ENCODE measurements around the gene AIFM2. TPM values are rescaled to one million over a fixed set of nuclear protein-coding genes. Genes with fewer than 3 reads are reported as not detected.
"Not testable (repeated sequence)": the region's sequence is repeated elsewhere in the genome, so short reads cannot be mapped to it uniquely, and the experiment has no call there.

The AIFM2 gene
- total RNA-seq: 10 to 100 TPM; 21.0 to 23.0 (median 22.7) TPM
- long read RNA-seq, donor 1, transcript AIFM2-204 (9 exons, 3,247 nt): minor isoform, 9 of 48 reads
- long read RNA-seq, donor 1, transcript AIFM2-201 (9 exons, 3,243 nt): major isoform, 15 of 48 reads
- long read RNA-seq, donor 1, partial matches to known transcripts: 4 of 48 reads
- long read RNA-seq, donor 1, other reads (novel, unspliced or antisense): 20 of 48 reads
- long read RNA-seq, donor 2, transcript AIFM2-201 (9 exons, 3,243 nt): major isoform, 11 of 28 reads
- long read RNA-seq, donor 2, transcript AIFM2-204 (9 exons, 3,247 nt): minor isoform, 9 of 28 reads
- long read RNA-seq, donor 2, partial matches to known transcripts: 5 of 28 reads
- long read RNA-seq, donor 2, other reads (novel, unspliced or antisense): 3 of 28 reads

DNA sequence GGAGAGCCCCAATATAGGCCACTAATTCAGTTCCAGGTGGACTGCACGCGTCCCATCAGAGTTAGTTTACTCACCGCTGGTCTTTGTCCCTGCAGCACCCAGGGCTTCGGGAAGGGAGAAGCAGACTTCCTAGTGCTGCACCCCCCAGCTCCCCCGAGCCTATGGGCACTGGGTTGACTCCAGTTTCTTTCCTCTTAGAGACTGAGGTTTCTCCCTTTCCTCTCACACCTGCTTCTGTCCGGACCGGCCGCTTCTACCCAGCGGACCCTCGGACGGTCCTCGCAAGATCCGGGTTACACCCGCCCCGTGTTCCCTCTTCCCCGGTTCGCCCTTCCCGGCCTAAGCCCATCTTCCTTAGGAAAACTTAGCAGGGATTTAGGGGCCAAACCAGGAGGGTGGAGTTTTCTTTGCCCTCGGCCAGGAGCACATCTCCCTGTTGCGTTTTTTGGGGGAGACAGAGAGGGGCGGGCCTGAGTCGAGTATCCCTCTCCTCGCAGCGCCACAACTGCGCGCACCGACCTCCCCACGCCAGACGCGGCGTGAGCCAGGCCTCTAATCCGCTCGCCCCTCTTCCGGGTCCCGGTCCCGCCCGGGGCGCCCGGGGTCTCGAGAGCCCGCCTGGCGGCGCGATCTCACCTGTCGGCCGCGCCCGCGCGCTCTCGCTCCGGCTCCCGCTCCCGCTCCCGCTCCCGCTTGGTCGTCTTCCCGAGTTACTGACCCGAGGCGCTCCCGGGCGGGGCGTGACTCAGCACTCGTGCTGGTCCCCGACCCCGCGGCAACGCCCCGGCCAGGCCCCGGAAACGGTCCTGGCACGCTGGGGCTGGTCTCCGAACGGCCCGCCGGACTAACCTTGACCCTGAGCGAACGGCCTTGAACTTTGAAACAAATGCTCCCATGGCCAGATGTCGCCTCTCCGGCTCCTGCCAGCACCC, at the start of gene AIFM2:
Gene AIFM2, minus strand, starts transcription at position 728 of the 932 bp plus-strand sequence. CDS start 8,741 bp downstream, outside the sequence.
- peak; percentile 91 for ATAC-seq
- intact Hi-C loops (cut with DNase I, micrococcal nuclease): no loop called here

DNA sequence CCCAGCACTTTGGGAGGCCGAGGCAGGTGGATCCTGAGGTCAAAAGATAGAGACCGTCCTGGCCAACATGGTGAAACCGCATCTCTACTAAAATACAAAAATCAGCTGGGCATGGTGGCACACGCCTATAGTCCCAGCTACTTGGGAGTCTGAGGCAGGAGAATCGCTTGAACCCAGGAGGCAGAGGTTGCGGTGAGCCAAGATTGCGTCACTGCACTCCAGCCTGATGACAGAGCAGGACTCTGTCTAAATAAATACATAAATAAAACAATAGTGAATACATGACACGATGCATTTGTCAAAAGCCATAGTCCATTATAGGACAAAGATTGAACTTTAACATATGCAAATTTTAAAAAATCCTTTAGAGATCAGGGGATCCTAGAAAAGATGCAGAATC, 46.6 kb upstream of the AIFM2 start:
- intact Hi-C loops (cut with DNase I, micrococcal nuclease); H3K9me3 ChIP-seq; H3K4me3 ChIP-seq; H3K36me3 ChIP-seq (ENCODE audit: low read depth); DNase-seq; ATAC-seq; H3K4me1 ChIP-seq (ENCODE audit: low read depth): not testable (repeated sequence)

More for the DNA sequence above, at the start of gene AIFM2:
- H3K9me3 ChIP-seq: no peaks in the 10 kb centered on the region
- H3K4me1 ChIP-seq (ENCODE audit: low read depth): peaks cover 17% of the 10 kb centered on the region
- DNase-seq: peak; percentile 92 to 94 (median 93)
- H3K36me3 ChIP-seq (ENCODE audit: low read depth): no peaks in the 10 kb centered on the region
- peak within 1 kb of the TSS; percentile 42 for H3K4me3 ChIP-seq
- TF ChIP-seq, protein P1, sequence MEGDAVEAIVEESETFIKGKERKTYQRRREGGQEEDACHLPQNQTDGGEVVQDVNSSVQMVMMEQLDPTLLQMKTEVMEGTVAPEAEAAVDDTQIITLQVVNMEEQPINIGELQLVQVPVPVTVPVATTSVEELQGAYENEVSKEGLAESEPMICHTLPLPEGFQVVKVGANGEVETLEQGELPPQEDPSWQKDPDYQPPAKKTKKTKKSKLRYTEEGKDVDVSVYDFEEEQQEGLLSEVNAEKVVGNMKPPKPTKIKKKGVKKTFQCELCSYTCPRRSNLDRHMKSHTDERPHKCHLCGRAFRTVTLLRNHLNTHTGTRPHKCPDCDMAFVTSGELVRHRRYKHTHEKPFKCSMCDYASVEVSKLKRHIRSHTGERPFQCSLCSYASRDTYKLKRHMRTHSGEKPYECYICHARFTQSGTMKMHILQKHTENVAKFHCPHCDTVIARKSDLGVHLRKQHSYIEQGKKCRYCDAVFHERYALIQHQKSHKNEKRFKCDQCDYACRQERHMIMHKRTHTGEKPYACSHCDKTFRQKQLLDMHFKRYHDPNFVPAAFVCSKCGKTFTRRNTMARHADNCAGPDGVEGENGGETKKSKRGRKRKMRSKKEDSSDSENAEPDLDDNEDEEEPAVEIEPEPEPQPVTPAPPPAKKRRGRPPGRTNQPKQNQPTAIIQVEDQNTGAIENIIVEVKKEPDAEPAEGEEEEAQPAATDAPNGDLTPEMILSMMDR (IDR thresholded peaks at IDR 0.05): no peak

DNA sequence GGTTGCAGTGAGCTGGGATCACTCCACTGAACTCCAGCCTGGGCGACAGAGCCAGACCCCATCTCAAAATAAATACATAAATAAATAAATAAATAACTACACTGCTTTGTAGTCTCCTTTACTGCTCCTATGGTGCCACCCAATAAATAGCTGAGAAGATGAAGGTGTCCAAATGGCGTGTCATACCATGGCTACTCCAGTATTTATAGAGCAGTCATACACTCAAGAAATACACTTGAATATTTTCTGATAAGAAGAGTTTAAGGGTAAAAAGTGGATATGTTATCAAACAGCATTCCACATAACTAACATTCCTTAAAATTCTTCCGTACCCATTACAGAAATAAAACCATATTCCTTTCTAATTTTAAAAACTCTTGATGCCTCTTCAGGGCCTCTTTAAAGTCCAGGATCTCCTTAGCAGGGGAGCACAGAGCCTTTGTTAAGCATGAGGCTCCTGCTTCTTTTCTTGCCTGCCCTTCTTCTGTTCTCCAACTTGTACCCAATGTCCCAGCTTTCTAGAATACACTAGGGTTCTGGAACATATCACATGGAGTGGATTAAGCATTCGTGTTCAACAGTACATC, 45.6 kb upstream of the AIFM2 start:
- H3K4me3 ChIP-seq: no peak overlapping the region
- intact Hi-C loops (cut with DNase I, micrococcal nuclease): no loop called here
- no peaks in the 10 kb centered on the region for H3K36me3 ChIP-seq (ENCODE audit: low read depth)
- ATAC-seq (no peak), DNase-seq (no peak)
- H3K9me3 ChIP-seq: no peaks in the 10 kb centered on the region
- TF ChIP-seq, protein P1 (IDR thresholded peaks at IDR 0.05): no peak
- peaks cover 8% of the 10 kb centered on the region for H3K4me1 ChIP-seq (ENCODE audit: low read depth)

DNA sequence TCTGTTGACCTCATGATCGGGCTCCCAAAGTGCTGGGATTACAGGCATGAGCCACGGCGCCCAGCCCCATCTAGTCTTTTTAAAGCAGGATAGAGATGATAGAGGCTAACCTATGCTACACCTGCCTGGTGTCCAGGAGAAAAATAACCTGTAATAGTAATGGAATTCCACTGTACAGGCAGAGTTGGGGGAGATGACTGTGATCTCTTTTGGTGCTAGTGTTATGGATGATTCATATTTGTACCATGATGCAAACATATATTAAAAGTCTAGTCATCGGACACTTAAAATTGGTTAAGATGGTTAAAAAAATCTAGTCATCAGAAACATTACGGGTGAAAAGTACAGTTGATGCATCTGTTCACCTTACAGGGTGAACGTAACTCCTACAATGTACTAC, 43.8 kb upstream of the AIFM2 start:
- ATAC-seq (no peak), DNase-seq (no peak)
- TF ChIP-seq, protein P1 (IDR thresholded peaks at IDR 0.05): no peak
- Histone ChIP-seq H3K4me3 (no peak overlapping the region), H3K4me1 (ENCODE audit: low read depth) (peaks cover 8% of the 10 kb centered on the region), H3K9me3 (no peaks in the 10 kb centered on the region), H3K36me3 (ENCODE audit: low read depth) (no peaks in the 10 kb centered on the region)
- intact Hi-C loops (cut with DNase I, micrococcal nuclease): no loop called here

DNA sequence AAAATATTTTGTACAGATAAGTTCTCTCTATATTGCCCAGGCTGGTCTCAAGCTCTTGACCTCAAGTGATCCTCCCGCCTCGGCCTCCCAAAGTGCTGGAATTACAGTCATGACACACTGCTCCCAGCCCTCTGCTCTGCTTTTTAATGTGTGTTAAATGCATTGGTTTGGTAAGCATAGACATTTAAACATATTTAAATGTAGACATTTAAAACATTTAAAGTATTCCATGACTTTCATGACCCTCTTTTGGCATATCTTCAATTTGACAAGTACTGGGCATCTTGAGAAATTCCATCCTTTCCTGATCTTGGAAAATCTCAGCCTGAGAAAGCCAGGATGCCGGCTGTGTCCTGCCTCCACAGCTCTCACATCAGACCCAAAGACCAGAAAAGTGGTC, 42.9 kb upstream of the AIFM2 start:
- Histone ChIP-seq H3K4me1 (ENCODE audit: low read depth) (peaks cover 8% of the 10 kb centered on the region), H3K36me3 (ENCODE audit: low read depth) (no peaks in the 10 kb centered on the region), H3K9me3 (no peaks in the 10 kb centered on the region), H3K4me3 (no peak overlapping the region)
- DNase-seq (no peak), ATAC-seq (no peak)
- TF ChIP-seq, protein P1 (IDR thresholded peaks at IDR 0.05): no peak
- intact Hi-C loops (cut with DNase I, micrococcal nuclease): no loop called here

Data from mucosa of descending colon (tissue), 3 donors.